MM.1S (cell line): Measurements from ENCODE around the gene SLC35F3.

Source experiments
- DNase-seq: peaks from one replicate; pipeline ENCODE4 v3.0.0-alpha.2; 2015
- H2AFZ ChIP-seq: fragments of 300-600 bp; sonication (generic); 2 replicates; pipeline ENCODE4 v1.6.0; 2016; ENCODE audit warnings: antibody characterized with exemption, low read length
- H3F3A ChIP-seq: fragments of 300-600 bp; sonication (generic); 2 replicates; pipeline ENCODE4 v1.6.1; 2016; ENCODE audit warnings: mild to moderate bottlenecking, antibody characterized with exemption, low read length, moderate library complexity, mixed read lengths; ENCODE audit not compliant: insufficient read depth
- H3K27ac ChIP-seq: fragments of 300-600 bp; sonication (generic); 2 replicates; pipeline ENCODE4 v1.5.1; 2016; ENCODE audit warnings: mild to moderate bottlenecking, low read length
- H3K27me3 ChIP-seq: fragments of 300-600 bp; sonication (generic); replicated peaks from 2 replicates; pipeline ENCODE4 v1.6.0; 2016; ENCODE audit warnings: low read length; ENCODE audit not compliant: insufficient read depth
- H3K36me3 ChIP-seq: fragments of 300-600 bp; sonication (generic); replicated peaks from 2 replicates; pipeline ENCODE4 v1.6.1; 2016; ENCODE audit warnings: mild to moderate bottlenecking, low read length, mixed read lengths; ENCODE audit not compliant: insufficient read depth
- H3K4me1 ChIP-seq: fragments of 300-600 bp; sonication (generic); 2 replicates; pipeline ENCODE4 v1.6.1; 2016; ENCODE audit warnings: low read length, mixed read lengths
- H3K4me2 ChIP-seq: fragments of 300-600 bp; sonication (generic); 2 replicates; pipeline ENCODE4 v1.6.0; 2016; ENCODE audit warnings: low read depth, low read length
- H3K4me3 ChIP-seq: fragments of 300-600 bp; sonication (generic); 2 replicates; pipeline ENCODE4 v1.5.1; 2016; ENCODE audit warnings: low read length, mixed read lengths
- H3K79me2 ChIP-seq: fragments of 300-600 bp; sonication (generic); 2 replicates; pipeline ENCODE4 v1.6.1; 2016; ENCODE audit warnings: mixed run types, low read length, mixed read lengths
- H3K9ac ChIP-seq: fragments of 300-600 bp; sonication (generic); 2 replicates; pipeline ENCODE4 v1.6.1; 2016; ENCODE audit warnings: low read length, mixed read lengths
- H3K9me2 ChIP-seq: fragments of 300-600 bp; sonication (generic); replicated peaks from 2 replicates; pipeline ENCODE4 v1.6.1; 2016; ENCODE audit warnings: mild to moderate bottlenecking, low read length, mixed read lengths; ENCODE audit not compliant: insufficient read depth
- H3K9me3 ChIP-seq: fragments of 300-600 bp; sonication (generic); replicated peaks from 2 replicates; pipeline ENCODE4 v1.6.1; 2016; ENCODE audit warnings: mild to moderate bottlenecking, low read length, mixed read lengths; ENCODE audit not compliant: insufficient read depth
- H4K20me1 ChIP-seq: fragments of 300-600 bp; sonication (generic); 2 replicates; pipeline ENCODE4 v1.6.1; 2016; ENCODE audit warnings: mild to moderate bottlenecking, low read length, moderate library complexity, mixed read lengths; ENCODE audit not compliant: insufficient read depth
- EZH2 ChIP-seq: fragments of 300-600 bp; sonication (generic); optimal IDR thresholded peaks from 2 replicates; pipeline ENCODE3; 2017; ENCODE audit warnings: low read depth, mild to moderate bottlenecking, antibody characterized with exemption, low read length, mixed read lengths
- EZH2phosphoT487 ChIP-seq: fragments of 300-600 bp; sonication (generic); IDR thresholded peaks from 2 replicates; pipeline ENCODE4 v1.6.1; 2018; ENCODE audit warnings: antibody characterized with exemption, low read length
- TF ChIP-seq, protein P1 (sequence below): fragments of 300-600 bp; sonication (generic); IDR thresholded peaks from 2 replicates; pipeline ENCODE4 v1.5.1; 2016; ENCODE audit warnings: antibody characterized with exemption, low read length, mixed read lengths

The SLC35F3 gene

DNA sequence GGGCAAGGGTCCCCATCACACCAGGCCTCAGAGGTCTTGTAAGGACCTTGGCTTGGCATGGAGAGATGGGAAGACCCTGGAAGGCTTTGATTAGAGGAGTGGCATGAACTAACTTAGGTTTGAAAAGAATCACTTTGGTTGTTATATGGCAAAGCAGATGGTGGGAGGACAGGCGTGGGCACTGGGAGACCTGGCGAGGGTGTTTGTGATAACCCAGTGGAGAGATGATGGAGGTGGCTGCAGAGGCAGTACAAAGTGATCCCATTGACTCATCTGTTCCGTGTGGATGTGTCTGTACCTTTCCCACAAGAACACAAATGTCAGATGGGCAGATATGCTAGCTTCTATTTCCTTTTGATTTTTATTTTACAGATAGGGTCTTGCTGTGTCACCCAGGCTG is 168.3 kb downstream of the SLC35F3 start:
- no peak for DNase-seq
- no peaks in the 10 kb centered on the region for H4K20me1 ChIP-seq
- H3K4me1 ChIP-seq, result no peaks in the 10 kb centered on the region
- H3K9me3 ChIP-seq, result no peaks in the 10 kb centered on the region
- H3K4me3 ChIP-seq, result no peak overlapping the region
- H3F3A ChIP-seq, result no peaks in the 10 kb centered on the region
- H3K9ac ChIP-seq, result no peak overlapping the region
- H3K9me2 ChIP-seq, result no peaks in the 10 kb centered on the region
- H3K27me3 ChIP-seq, result no peaks in the 10 kb centered on the region
- H3K36me3 ChIP-seq, result no peaks in the 10 kb centered on the region
- H3K4me2 ChIP-seq, result no peak overlapping the region
- TF ChIP-seq EZH2phosphoT487, result no peak
- TF ChIP-seq, protein P1, sequence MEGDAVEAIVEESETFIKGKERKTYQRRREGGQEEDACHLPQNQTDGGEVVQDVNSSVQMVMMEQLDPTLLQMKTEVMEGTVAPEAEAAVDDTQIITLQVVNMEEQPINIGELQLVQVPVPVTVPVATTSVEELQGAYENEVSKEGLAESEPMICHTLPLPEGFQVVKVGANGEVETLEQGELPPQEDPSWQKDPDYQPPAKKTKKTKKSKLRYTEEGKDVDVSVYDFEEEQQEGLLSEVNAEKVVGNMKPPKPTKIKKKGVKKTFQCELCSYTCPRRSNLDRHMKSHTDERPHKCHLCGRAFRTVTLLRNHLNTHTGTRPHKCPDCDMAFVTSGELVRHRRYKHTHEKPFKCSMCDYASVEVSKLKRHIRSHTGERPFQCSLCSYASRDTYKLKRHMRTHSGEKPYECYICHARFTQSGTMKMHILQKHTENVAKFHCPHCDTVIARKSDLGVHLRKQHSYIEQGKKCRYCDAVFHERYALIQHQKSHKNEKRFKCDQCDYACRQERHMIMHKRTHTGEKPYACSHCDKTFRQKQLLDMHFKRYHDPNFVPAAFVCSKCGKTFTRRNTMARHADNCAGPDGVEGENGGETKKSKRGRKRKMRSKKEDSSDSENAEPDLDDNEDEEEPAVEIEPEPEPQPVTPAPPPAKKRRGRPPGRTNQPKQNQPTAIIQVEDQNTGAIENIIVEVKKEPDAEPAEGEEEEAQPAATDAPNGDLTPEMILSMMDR, result no peak
- no peak for TF ChIP-seq EZH2
- no peaks in the 10 kb centered on the region for H3K79me2 ChIP-seq
- H3K27ac ChIP-seq, result no peak overlapping the region
- H2AFZ ChIP-seq, result no peak overlapping the region

DNA sequence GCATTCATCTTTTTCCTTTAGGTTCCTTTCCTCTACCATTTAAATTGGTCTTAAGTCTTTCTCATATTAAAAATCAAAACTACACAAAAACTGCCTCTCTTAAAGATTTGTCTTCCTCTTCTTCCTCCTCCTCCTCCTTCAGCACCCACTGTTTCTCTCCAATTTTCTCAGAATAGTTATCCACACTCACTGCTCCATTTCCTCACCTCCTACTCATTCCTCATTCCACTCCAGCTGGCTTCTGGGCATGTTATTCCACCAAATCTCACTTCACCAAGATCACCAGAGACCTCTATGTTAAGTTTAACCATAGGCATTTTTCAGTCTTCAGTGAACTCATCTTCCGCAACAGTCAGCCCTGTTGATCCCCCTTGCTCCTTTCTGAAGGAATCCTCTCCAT is 173.7 kb downstream of the SLC35F3 start:
- TF ChIP-seq EZH2phosphoT487 (no peak), EZH2 (no peak)
- TF ChIP-seq, protein P1, result no peak
- no peak overlapping the region for H3K27ac ChIP-seq
- no peaks in the 10 kb centered on the region for H3K27me3 ChIP-seq
- H3K9me2 ChIP-seq, result no peaks in the 10 kb centered on the region
- no peak overlapping the region for H3K4me3 ChIP-seq
- H3F3A ChIP-seq, result no peaks in the 10 kb centered on the region
- no peak for DNase-seq
- no peaks in the 10 kb centered on the region for H4K20me1 ChIP-seq
- H3K9ac ChIP-seq, result no peak overlapping the region
- no peaks in the 10 kb centered on the region for H3K36me3 ChIP-seq
- no peaks in the 10 kb centered on the region for H3K79me2 ChIP-seq
- no peak overlapping the region for H2AFZ ChIP-seq
- H3K4me2 ChIP-seq, result no peak overlapping the region
- no peaks in the 10 kb centered on the region for H3K9me3 ChIP-seq
- no peaks in the 10 kb centered on the region for H3K4me1 ChIP-seq

DNA sequence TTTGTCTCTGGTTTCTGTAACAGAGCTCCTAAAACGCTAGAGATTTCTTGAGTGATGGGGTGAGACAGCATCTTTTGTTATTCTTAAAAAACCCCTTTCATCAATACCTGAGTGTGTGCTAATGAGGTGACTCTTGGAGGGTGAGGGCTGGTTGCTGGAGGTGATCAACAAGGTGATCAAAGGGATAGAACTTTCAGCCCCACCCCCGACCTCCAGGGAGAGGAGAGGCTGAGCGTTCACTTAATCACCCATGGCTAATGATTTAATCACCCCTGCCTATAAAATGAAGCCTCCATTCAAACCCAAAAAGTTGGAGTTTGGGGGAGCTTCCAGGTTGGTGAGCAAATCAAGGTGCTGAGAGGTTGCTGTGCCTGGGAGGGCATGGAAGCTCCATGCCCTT is 175.4 kb downstream of the SLC35F3 start:
- H3K4me2 ChIP-seq, result no peak overlapping the region
- no peak for DNase-seq
- H3K27ac ChIP-seq, result no peak overlapping the region
- no peaks in the 10 kb centered on the region for H3K9me2 ChIP-seq
- no peaks in the 10 kb centered on the region for H3K36me3 ChIP-seq
- no peak for TF ChIP-seq EZH2
- TF ChIP-seq, protein P1, result no peak
- TF ChIP-seq EZH2phosphoT487, result no peak
- no peak overlapping the region for H2AFZ ChIP-seq
- H3K4me1 ChIP-seq, result no peaks in the 10 kb centered on the region
- no peak overlapping the region for H3K4me3 ChIP-seq
- H4K20me1 ChIP-seq, result no peaks in the 10 kb centered on the region
- H3K27me3 ChIP-seq, result no peaks in the 10 kb centered on the region
- H3K79me2 ChIP-seq, result no peaks in the 10 kb centered on the region
- no peaks in the 10 kb centered on the region for H3K9me3 ChIP-seq
- no peaks in the 10 kb centered on the region for H3F3A ChIP-seq
- H3K9ac ChIP-seq, result no peak overlapping the region
